ENCODE results near the gene BRINP2.

Gene BRINP2

DNA sequence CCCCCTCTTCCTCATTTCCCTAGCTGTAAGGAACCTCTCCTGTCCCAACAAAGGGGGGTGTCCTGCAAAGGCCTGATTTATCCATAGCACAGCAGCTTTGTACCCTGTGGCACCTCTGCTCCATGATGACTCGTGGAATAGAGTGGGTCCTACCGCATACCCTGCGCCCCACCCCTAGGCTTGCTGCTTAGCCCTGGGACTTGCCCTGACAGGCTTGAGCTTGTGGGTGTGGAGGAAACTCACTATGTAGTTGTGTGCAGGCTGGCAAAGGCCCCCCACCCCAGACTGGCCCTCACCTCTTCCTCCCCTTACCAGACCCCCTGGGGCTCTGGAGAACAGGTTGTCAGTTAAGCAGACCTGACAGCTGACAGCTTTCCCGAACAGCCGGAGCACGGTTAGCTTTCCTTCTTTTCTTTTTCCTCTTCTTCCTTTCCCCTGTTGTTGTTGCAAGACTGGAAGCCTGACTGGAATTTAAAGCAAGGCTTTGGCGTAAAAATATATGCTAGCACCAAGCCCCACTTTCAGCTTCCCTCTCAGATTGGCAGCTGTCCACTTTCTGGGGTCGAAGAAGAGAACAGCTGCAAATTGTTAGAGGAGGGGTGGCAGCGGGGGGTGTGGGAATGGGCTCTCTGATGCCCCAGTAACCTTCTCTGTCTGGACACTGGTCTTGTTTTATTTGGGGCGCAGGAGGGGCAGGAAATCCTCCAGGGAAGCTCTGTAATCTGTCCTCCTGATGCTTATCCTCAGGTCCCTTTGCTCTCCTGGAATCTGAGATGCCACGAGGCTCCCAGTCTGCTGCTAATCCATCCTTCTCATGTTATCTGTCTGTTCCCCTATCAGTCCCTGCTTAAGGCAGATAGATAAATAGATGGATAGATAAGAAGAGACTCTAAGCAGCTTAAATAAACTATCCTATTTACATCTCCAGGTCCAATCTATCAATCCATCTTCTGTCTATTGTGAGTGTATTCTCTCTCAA lies 134.6 kb downstream of the BRINP2 start:
- H3K27me3 ChIP-seq (replicated peaks; ENCODE audit: control insufficient read depth, insufficient read depth, low read length), result no peaks in the 10 kb centered on the region; the same call in 1 of the 2 replicates
- DNase-seq (ENCODE audit: extremely low read depth, insufficient read length), result no peak
- TF ChIP-seq, protein P1, sequence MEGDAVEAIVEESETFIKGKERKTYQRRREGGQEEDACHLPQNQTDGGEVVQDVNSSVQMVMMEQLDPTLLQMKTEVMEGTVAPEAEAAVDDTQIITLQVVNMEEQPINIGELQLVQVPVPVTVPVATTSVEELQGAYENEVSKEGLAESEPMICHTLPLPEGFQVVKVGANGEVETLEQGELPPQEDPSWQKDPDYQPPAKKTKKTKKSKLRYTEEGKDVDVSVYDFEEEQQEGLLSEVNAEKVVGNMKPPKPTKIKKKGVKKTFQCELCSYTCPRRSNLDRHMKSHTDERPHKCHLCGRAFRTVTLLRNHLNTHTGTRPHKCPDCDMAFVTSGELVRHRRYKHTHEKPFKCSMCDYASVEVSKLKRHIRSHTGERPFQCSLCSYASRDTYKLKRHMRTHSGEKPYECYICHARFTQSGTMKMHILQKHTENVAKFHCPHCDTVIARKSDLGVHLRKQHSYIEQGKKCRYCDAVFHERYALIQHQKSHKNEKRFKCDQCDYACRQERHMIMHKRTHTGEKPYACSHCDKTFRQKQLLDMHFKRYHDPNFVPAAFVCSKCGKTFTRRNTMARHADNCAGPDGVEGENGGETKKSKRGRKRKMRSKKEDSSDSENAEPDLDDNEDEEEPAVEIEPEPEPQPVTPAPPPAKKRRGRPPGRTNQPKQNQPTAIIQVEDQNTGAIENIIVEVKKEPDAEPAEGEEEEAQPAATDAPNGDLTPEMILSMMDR (IDR thresholded peaks at IDR 0.05; ENCODE audit: insufficient read depth, low read length, poor library complexity, severe bottlenecking), result no peak
- H3K4me3 ChIP-seq (replicated peaks; ENCODE audit: low read depth, low read length), result no peak overlapping the region
- H3K36me3 ChIP-seq (ENCODE audit: control insufficient read depth, insufficient read depth, low read length), result no peaks in the 10 kb centered on the region

DNA sequence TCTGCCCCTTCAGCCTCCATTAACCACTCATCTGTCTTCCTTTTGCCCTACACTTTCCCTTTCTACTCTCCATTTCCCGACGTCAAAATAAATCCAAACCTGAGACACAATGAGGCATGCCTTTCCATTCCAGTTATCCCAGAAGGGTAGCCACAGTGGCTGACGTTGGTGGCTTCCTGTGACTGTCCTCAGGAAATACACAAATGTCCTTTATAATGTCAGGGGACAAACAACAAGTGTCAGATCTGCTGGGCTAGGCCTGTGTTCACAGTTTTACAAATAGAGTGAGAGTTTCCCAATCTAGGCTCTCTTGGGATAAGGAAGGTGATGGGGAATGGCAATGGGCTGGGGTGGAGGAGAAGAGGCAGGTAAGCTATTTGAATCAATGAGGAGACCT lies 135.3 kb downstream of the BRINP2 start:
- TF ChIP-seq, protein P1 (IDR thresholded peaks at IDR 0.05; ENCODE audit: insufficient read depth, low read length, poor library complexity, severe bottlenecking), result no peak

DNA sequence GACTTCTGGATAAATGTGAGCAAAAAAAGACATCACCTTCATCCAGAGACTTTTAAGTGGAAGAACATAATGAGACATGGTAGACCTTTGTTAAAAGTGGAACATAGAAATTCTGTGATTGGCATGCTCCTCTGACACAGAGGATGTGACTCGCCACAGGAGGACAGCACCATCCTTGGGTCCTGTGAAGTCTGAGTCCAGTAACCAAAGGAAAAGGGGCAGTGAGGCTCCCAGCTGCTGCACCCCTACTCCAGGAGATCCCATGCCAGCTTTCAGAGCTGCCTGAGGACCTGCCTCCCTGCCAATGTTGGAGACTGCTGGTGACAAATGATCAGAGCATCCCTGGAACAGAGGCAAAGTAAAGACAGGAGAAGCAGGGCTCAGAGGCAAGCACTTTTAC lies 136.2 kb downstream of the BRINP2 start:
- Histone ChIP-seq H3K36me3 (ENCODE audit: control insufficient read depth, insufficient read depth, low read length) (no peaks in the 10 kb centered on the region), H3K4me3 (replicated peaks; ENCODE audit: low read depth, low read length) (no peak overlapping the region), H3K27me3 (replicated peaks; ENCODE audit: control insufficient read depth, insufficient read depth, low read length) (no peaks in the 10 kb centered on the region; the same call in 1 of the 2 replicates)
- TF ChIP-seq, protein P1 (IDR thresholded peaks at IDR 0.05; ENCODE audit: insufficient read depth, low read length, poor library complexity, severe bottlenecking), result no peak
- DNase-seq (ENCODE audit: extremely low read depth, insufficient read length), result no peak

More for the DNA sequence above, 135.3 kb downstream of the BRINP2 start:
- DNase-seq (ENCODE audit: extremely low read depth, insufficient read length), result no peak
- Histone ChIP-seq H3K4me3 (replicated peaks; ENCODE audit: low read depth, low read length) (no peak overlapping the region), H3K36me3 (ENCODE audit: control insufficient read depth, insufficient read depth, low read length) (no peaks in the 10 kb centered on the region), H3K27me3 (replicated peaks; ENCODE audit: control insufficient read depth, insufficient read depth, low read length) (no peaks in the 10 kb centered on the region; the same call in 1 of the 2 replicates)

DNA sequence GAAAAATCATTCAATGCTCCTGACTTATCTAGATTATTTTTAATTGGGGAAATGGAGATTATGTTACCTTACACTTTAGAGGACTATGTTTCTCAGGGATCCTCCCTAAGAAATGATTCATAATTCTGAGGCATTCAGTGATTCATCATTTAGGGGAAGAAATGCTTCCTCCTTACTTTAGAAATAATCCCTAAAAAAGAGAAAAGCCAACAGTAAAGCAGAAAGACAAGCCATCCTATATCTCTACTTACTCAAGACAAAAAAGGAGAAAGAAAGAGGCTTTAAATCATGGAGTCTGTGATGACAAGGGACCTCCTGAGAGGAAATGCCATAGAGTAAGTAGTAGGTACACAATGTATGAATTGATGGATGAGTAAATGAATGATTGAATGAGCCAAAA lies 137.0 kb downstream of the BRINP2 start:
- no peaks in the 10 kb centered on the region for H3K36me3 ChIP-seq (ENCODE audit: control insufficient read depth, insufficient read depth, low read length)
- DNase-seq (ENCODE audit: extremely low read depth, insufficient read length), result no peak
- TF ChIP-seq, protein P1 (IDR thresholded peaks at IDR 0.05; ENCODE audit: insufficient read depth, low read length, poor library complexity, severe bottlenecking), result no peak
- no peak overlapping the region for H3K4me3 ChIP-seq (replicated peaks; ENCODE audit: low read depth, low read length)
- no peaks in the 10 kb centered on the region for H3K27me3 ChIP-seq (replicated peaks; ENCODE audit: control insufficient read depth, insufficient read depth, low read length)

DNA sequence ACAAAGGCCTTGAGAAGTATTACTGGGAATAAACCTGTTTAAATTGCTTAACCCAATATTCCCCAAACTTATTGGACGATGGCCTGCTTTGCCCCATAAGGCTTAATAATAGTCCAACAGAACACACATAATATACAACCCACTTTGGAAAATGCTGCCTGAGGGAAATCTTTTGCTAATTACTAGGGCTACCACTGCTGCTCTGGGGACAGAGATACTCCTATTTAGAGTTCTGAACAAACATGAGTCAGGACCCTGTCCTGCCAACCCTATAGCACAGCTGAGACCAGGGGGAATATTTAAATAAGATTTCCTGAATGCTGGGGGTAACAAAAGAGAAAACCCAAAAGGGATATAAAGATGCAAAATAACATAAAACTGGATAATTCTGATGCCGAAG lies 139.1 kb downstream of the BRINP2 start:
- Histone ChIP-seq H3K4me3 (replicated peaks; ENCODE audit: low read depth, low read length) (no peak overlapping the region), H3K36me3 (ENCODE audit: control insufficient read depth, insufficient read depth, low read length) (no peaks in the 10 kb centered on the region), H3K27me3 (replicated peaks; ENCODE audit: control insufficient read depth, insufficient read depth, low read length) (no peaks in the 10 kb centered on the region)
- TF ChIP-seq, protein P1 (IDR thresholded peaks at IDR 0.05; ENCODE audit: insufficient read depth, low read length, poor library complexity, severe bottlenecking), result no peak
- no peak for DNase-seq (ENCODE audit: extremely low read depth, insufficient read length)

Data from GM06990 (cell line).